AG08395 (cell line): ENCODE measurements around the gene UBTF.

Source experiments
- DNase-seq: peaks from one replicate; pipeline ENCODE4 v3.0.0; 2012; ENCODE audit warnings: mixed read lengths, low spot score

Gene UBTF, protein sequence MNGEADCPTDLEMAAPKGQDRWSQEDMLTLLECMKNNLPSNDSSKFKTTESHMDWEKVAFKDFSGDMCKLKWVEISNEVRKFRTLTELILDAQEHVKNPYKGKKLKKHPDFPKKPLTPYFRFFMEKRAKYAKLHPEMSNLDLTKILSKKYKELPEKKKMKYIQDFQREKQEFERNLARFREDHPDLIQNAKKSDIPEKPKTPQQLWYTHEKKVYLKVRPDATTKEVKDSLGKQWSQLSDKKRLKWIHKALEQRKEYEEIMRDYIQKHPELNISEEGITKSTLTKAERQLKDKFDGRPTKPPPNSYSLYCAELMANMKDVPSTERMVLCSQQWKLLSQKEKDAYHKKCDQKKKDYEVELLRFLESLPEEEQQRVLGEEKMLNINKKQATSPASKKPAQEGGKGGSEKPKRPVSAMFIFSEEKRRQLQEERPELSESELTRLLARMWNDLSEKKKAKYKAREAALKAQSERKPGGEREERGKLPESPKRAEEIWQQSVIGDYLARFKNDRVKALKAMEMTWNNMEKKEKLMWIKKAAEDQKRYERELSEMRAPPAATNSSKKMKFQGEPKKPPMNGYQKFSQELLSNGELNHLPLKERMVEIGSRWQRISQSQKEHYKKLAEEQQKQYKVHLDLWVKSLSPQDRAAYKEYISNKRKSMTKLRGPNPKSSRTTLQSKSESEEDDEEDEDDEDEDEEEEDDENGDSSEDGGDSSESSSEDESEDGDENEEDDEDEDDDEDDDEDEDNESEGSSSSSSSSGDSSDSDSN

DNA sequence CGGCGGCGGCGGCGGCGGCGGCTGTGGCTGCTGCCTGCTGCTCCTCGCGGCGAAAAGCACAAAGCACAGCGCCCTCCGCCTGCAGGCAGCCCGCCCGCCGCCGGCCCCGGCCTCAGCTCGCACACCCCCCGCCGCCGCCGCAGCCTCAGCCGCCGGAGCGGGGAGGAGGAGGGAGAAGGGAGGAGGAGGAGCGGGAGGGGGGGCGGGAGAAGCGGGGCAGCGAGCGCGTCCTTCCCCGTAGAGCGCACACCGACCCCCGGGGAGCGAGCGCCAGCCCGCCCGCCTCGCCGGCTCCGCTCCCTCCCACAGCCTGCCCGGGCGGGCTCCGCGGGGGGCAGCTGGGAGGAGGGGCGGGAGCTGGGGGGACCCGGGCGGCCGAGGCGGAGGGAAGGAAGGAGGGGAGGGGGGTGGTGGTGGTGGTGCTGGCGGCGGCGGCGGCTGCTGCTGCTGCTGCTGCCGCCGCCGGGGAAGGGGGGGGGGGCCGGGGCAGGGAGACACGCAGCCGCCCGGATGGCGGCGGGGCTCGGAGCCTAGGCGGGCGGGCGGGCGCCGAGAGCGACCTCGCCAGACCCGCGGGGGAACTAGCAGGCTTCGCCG lies at the start of gene UBTF:
UBTF (minus strand) TSS at position 60 of the 597 bp plus-strand sequence. CDS start 1,446 bp downstream, outside the sequence.
- DNase-seq: no peak

DNA sequence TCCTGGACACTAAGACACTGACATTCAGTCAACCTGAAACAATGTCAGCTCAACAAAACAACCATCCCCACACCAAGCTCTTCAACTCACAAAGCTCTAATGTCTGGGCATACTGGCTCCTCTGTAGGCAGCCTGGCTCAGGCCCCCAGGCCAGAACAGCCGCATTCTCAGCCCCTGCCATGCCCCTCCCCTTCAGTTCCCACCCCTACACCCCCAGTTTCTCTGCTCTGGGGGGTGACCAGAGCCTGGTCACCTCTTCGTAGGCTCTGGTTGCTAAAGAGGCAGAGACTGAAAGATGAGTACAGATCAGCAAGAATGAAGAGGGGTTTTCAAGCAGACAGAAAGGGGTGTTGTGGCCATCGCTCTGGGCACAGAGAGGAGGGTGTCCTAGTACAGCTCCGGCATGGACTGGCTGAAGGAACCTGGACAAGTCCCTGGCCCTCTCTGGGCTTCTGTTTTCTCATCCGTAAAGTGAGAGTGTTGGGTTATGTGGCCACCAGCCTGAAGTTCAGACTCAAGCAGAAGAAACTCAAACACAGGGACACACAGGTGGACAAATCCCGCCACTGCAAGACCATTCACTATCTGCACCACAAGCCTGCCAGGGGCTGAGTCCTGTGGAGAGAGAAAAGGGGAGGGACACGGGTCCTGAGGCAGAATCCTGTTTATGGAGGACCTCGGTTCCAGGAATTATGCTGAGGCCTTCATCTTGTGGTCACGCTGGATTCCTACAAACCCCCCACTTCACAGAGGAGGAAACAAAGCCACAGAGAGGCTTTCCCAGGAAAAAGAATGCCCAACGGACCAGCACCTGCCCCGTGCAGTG lies 49.4 kb upstream of the UBTF start:
- no peak for DNase-seq

DNA sequence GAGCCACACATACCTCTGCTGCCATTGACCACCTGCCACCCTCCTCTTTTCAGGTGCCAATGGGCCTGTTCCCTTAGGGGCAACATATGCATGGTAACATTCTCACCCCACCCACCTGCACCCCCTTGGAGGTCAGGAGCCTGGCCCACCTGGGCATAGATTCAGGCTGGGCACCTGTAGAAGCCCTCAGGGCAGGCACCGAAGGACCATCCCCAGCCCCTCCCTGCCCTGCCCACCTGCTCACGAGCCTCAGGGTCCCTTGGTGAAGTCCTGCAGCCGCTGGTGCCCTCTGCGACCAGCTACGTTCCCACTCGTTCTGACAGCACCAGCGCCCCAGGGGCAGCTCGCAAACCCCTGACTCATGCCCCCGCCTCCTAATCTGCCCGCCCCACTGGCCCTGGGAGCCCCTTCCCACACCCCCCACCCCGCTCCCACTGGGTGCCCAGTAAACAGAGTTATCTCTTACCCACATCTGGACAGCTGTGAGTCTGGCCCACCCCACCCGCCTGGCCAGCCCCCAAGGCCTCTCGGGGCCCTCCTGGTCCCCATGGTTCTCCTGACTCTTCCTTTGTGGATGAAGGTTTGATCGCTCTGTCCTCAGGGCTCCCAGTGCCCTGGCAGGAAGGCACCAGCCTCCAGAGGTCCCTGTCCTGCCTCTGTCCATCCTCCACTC lies 48.5 kb upstream of the UBTF start, which contains the start of gene SLC4A1:
SLC4A1 (minus strand) TSS at position 318 of the 673 bp plus-strand sequence. CDS start 5,269 bp downstream, outside the sequence.
- no peak for DNase-seq

DNA sequence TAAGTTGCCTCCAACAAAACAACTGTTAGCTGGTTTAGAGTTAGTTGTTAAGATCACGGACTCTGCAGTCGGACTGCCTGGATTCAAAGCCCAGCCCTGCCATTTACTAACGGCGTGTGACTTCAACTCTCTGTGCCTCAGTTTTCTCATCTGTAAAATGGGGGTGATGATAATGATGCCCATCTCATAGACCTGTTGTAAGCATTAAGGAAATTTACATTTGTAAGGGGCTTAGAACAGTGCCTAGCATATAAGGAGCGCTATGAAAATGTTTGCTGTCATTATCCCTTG lies 47.6 kb upstream of the UBTF start:
- DNase-seq: no peak

DNA sequence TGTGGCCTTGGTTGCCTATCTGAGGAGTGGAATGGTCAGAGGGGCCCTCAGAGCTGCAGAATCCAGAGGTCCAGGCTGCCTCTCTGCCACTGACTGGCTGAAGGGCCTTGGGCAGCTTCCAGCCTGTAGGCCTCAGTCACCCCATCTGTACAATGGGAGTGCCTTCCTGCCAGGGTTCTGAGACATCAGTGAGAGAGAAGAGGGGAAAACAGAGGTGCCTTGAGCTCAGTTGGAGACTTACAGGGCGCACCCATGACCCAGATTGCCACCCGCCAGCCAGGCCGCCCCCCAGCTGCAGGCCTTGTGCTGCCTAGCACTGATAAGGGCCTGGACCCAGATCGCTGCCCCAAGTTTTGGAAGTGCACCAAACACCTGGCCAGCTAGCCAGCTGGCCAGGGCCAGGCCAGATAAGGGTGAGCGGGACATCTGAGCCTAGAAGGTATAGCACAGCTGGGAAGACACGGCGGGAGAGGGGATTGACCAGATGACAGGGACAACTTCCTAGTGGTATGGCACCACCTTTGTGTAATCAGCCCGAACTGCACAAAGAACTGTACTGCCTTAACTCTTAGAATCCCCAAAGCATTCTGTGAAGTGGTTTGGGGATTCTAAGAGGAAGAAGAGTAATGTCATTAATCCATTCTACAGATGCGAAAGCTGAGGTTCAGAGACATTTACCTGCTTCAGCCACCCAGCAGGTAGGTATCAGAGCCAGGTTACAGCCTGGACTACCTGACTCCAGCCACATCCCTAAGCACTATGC lies 47.1 kb upstream of the UBTF start:
- no peak for DNase-seq

DNA sequence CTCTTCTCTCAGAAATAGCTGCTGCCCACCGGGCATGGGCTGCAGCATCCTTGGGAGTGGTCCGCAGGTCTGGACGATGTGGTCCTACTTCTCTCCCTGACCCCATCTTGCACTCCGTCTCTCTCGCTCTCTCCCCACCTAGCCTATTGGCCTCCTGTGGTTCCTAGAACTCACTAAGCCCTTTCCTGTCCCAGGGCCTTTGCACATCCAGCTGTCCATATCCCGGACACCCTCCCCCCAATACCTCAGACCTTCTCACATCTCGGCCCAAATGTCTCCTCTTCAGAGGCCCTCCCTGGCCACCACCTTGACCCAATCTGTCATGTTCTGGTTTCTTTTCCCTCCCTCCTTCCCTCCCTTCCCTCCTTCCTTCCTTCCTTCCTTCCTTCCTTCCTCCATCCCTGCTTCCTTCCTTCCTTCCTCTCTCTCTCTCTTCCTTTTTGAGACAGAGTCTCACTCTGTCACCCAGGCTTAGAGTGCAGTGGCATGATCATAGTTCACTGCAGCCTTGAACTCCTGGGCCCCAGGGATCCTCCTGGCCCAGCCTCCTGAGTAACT lies 43.9 kb upstream of the UBTF start:
- no peak for DNase-seq

DNA sequence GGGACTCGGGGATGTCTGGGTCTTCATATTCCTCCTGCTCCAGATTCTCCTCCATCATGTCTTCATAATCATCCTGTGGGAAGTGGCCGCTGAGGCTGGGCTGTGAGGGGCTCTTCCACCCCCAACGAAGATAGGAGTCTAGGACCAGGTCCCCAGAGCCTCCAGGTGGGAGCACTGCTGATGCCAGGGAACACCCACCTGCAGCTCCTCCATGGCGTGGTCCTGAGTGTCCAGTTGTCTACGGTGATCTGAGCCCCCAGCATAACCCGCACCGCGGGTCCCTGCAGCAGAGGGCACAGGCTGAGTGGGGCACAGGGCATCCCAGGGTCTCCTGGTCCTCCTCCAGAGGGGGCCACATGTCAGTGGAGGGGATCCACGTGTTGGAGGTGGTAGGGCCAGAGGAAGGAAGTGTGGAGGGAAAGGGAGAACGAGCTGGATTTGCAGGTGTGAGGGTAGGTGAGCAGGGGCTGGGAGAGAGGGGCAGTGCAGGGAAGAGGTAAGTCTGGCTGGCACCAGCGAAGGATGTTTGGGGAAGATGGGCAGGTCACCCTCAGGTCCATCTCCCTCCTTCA lies 43.3 kb upstream of the UBTF start:
- no peak for DNase-seq

DNA sequence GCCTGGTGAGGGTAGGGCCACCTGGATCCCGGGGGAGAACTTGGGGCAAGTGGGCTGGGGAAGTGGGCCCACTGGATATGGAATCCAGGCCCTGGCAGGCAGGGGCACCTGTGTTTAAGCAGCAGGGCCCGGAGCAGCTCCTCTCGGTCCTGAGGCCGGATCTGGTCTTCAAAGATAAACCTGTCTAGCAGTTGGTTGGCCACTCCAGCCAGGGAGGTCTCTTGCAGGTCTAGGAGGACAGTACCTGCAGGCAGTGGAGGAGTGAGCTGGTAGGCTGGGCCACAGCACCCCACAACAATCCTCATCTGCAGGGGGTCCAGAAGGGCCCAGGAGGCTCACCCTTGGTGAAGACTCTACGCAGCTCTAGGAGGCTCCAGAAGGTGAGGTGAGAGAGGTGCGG lies 40.8 kb upstream of the UBTF start:
- DNase-seq: no peak

DNA sequence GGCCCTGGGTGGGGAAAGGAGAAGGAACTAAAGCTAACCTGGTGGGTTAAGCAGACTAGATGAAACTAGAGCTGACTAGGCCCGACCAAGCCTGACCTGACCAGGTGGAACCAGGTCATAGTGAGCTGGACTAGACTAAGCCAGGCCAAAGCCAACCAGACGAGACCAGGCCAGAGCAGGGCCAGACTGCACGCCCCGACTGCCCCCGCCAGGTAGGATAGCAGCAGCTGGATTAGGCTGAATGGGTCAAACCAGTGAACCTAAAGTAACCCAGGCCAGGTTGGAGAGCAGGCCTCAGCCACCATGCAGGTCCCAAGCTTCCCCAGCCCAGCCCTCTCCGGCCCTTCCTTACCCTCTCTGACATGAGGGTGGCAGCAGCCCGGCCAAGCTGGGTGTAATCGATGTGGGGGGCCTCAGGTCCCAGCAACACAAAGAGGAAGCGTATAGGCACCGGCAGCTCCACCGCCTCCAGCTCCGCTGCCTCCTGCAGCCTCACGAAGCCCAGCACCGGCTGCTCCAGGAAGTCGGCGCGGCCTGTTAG lies 39.4 kb upstream of the UBTF start:
- no peak for DNase-seq

DNA sequence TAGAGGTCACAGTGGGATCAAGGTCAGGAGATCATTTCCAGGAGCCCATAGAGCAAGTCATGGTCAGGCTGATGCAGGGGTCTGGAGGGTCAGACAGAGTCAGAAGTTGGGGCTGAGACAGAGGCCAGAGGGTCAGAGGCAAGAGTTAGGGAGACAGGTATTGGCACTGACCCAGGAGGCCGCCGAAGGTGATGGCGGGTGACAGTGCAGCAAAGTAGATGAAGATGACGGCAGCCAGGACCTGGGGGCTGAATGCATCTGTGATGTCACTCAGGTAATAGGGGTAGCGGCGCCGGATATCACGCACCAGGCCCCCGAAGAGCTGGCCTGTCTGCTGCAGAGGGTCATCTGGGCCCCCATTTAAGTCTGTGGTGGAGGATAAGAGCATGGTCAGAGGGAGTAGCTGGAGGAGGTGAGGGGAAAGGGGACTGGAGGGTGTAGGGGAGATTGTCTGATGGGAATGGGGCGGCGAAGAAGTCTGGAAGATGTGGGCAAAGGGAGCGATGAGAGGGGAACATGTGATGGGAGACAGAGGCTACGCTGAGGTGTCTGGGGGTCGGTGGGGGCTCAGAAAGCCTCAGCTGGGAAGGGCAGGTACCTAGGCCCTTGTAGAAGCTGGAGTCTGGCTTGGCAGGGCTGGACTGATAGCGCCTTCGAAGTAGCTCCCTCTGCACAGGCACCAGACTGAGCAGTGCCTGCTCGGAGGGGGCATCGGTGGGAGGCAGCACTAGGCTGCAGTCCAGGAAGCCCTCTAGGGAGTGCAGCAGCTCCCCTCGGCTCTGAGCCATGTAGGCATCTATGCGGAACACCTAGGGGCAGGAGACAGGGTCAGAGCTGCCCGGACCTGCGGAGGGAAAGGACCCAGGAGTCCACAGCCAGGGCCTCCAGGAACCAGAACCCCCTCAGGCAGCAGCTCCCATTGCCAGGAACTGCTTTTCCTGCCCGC lies 38.6 kb upstream of the UBTF start:
- no peak for DNase-seq

DNA sequence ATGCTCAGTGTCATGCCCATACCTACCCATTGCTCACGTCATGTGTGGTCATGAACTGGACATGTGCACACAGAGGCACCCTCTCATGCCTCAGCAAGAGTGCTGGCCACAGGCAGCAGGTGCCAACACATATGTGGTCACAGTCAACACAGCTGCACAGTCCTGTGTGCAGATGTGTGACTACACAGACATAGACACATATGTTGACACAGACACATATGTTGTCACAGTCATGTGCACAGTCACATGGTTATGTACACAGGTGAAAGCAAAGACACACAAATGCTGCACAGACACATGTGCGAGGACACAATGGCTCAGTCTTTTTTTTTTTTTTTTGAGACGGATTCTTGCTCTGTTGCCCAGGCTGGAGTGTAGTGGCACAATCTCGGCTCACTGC lies 37.2 kb upstream of the UBTF start:
- no peak for DNase-seq

DNA sequence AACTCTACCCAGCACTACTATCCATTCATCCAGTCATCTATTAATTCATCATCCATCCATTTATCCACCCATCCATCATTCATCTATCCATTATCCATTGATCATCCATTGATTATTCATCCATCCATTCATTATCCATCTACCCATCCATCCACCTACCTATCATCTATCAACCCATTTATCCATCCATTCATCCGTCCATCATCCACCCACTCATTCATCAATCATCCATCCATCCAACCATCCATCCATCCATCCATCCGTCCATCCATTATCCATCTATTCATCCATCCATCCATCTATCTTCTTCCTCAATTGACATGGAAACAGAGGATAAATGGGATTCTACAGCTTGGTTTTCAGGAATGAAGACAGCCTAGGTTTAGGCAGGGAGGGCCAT lies 36.4 kb upstream of the UBTF start:
- no peak for DNase-seq

DNA sequence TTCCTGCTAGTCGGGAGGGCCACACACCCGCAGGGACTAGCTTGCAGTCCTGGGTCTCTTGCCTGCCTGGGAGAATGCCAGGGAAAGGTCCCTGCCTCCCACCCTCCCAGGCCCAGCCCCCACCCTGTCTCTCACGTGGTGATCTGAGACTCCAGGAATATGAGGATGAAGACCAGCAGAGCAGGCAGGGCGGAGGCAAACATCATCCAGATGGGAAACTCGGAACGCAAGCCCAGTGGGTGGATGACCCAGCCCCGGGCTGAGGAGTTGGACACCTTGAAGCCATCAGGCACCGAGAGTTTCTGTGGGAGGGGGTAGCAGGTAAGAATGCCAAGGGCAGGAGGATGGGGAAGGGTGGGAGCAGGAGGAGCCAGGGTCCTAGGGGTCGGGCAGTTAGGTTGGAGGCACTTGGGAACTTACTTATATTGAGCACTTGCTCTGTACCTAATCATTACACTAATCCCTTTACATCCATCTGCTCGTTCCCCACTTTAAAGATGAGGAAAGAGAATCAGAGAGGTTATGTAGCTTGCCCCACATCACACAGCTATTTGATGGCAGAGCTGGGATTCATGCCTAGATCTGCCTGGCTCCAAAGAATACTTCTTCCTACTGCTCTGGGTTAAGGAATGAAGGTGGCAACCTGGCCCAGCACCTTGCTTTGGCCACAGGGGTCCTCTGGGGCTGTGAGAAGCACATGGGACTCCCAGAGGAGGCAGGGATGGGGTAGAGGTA lies 35.1 kb upstream of the UBTF start:
- no peak for DNase-seq

DNA sequence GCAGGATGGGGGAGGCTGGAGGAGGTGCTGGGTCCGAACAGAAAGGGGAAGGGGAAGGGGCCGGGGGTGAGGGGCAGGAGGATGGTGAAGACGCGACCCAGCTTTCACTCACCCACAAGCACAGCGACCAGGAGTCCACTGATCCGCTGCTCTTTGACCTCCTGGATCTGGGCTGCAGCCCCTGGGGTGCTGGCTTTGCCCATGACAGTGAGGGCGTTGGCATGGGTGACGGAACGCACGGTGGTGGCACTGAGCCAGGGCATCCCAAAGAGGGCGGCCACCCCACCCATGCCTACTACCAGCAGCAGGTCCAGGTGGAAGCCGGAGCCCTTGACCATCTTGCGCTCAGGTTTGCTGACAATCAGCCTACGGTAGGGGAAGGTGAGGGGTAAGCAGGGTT lies 33.5 kb upstream of the UBTF start:
- no peak for DNase-seq

DNA sequence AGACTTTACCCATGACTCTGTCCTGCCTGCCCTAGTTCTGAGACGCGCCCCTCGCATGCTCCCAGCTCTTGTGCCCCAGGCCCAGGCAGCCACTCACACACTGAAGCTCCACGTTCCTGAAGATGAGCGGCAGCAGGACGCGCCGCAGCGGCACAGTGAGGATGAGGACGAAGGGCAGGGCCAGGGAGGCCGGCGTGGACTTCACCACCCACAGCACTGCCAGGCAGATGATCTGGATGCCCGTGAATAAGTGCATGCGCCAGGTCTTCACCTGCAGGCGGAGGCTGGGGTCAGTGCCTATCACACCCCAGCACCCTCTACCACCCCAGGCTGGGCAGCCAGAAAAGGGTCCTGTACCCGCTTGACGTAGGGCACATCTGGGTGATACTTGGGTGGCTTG lies 31.6 kb upstream of the UBTF start:
- no peak for DNase-seq

DNA sequence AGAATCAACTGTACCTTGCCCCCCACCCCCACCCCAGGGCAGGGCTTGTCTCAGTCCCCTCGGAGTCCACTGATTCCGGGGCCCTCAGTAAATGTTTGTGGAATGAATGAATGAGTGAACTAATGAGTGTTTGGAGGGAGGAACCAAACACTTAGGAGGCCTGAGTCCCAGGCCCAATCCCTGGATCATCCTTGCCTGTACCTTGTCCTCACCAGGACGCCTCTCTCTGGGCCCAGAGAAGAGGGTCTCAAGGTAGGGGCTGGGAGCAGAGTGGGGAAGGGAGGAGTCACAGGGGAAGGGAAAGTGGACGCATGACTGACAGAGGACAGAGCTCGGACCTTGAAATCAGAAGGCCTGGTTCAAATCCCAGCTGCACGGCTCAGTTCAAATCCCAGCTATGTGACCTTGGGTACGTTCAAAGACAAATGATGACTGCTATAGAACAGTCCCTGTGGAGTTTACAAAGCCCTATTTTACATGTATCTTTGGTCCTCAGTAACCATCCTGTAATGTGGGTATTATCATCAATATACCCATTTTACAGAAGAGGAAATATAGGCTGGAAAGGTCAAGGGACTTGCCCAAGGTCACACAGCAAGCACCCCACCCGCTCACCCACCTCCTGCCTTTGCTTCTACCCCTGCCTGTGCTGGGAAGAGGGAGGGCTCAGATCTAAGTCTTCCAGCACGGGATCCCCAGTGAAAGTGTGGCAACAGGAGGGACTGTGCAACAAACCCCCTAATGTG lies 30.2 kb upstream of the UBTF start:
- no peak for DNase-seq
